WI38 (cell line): ENCODE measurements around the gene ELP4.

Experiments used
- H3K4me3 ChIP-seq: 2 replicates; pipeline ENCODE4 v1.5.1; 2011; ENCODE audit warnings: low read depth, mild to moderate bottlenecking, control low read depth, low read length
- CTCF ChIP-seq: IDR thresholded peaks from 2 replicates; pipeline ENCODE4 v1.5.1; 2012; ENCODE audit warnings: low read depth, mild to moderate bottlenecking, control low read depth, low read length

ELP4 gene

GRCh38 chr11:31824879-31825837 is 315.6 kb downstream of the ELP4 start:
- H3K4me3 ChIP-seq: no peak overlapping the region
- no peak for TF ChIP-seq CTCF

GRCh38 chr11:31825838-31826484 is 316.4 kb downstream of the ELP4 start:
- no peak overlapping the region for H3K4me3 ChIP-seq
- TF ChIP-seq CTCF: no peak

GRCh38 chr11:31826536-31827438 is 317.2 kb downstream of the ELP4 start:
- peak overlapping the region; percentile 47 for H3K4me3 ChIP-seq
- TF ChIP-seq CTCF: no peak

- H3K4me3 ChIP-seq: peak overlapping the region; percentile 47
Measured at GRCh38 chr11:31827455-31828206, 318.1 kb downstream of the ELP4 start.

DNA sequence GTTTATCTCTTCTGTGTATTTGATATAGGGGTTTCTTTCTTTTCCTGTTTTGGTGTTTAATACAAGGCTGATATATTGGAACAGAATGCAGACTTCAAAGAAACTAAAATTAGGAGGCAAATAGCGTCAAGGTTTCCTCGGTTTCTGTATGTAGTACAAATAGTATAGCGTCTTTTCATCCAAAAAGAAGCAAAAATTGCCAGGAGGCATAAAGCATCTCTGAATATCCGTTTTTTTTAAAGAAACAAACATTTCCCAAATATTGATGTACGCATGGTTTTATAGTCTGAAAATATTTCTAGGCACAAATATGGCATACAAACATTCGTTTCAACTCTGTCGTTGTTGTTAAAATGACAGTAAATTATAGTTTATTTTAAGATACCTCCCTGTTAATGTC is 318.6 kb downstream of the ELP4 start:
- no peak for TF ChIP-seq CTCF
- no peak overlapping the region for H3K4me3 ChIP-seq

More at GRCh38 chr11:31827455-31828206, 318.1 kb downstream of the ELP4 start:
- TF ChIP-seq CTCF: no peak

- no peak for TF ChIP-seq CTCF
Measured at GRCh38 chr11:31830406-31830805, 320.8 kb downstream of the ELP4 start.

More at GRCh38 chr11:31830406-31830805, 320.8 kb downstream of the ELP4 start:
- no peak overlapping the region for H3K4me3 ChIP-seq
